G401.6 (cell line): ENCODE data around the gene MAP3K7CL.

Source experiments
- FAIRE-seq: peaks from 2 replicates; lab custom pipeline; 2012; peaks lifted over from hg19 to GRCh38; lab: Jason Lieb, UNC

Gene MAP3K7CL

GRCh38 chr21:29196670-29197191 lies 66.3 kb downstream of the MAP3K7CL start:
- FAIRE-seq: no peak

- no peak for FAIRE-seq
Measured at GRCh38 chr21:29201186-29201585, 70.7 kb downstream of the MAP3K7CL start.

- FAIRE-seq: no peak
Measured at GRCh38 chr21:29205009-29205408, 74.6 kb downstream of the MAP3K7CL start.

GRCh38 chr21:29205988-29206387 lies 75.5 kb downstream of the MAP3K7CL start:
- FAIRE-seq: no peak

- no peak for FAIRE-seq
Measured at GRCh38 chr21:29206445-29206844, 76.0 kb downstream of the MAP3K7CL start.

- no peak for FAIRE-seq
Measured at GRCh38 chr21:29207201-29207600, 76.8 kb downstream of the MAP3K7CL start.

GRCh38 chr21:29208044-29208681 lies 77.7 kb downstream of the MAP3K7CL start:
- FAIRE-seq: no peak

- FAIRE-seq: no peak
Measured at GRCh38 chr21:29208682-29209059, 78.2 kb downstream of the MAP3K7CL start.

GRCh38 chr21:29209696-29210095 lies 79.3 kb downstream of the MAP3K7CL start:
- FAIRE-seq: no peak

GRCh38 chr21:29211205-29211604 lies 80.8 kb downstream of the MAP3K7CL start:
- no peak for FAIRE-seq

GRCh38 chr21:29212446-29212845 lies 82.0 kb downstream of the MAP3K7CL start:
- no peak for FAIRE-seq

- no peak for FAIRE-seq
Measured at GRCh38 chr21:29213513-29214385, 83.3 kb downstream of the MAP3K7CL start.

GRCh38 chr21:29215709-29216108 lies 85.3 kb downstream of the MAP3K7CL start:
- FAIRE-seq: no peak

GRCh38 chr21:29217818-29218291 lies 87.4 kb downstream of the MAP3K7CL start:
- FAIRE-seq: no peak

- FAIRE-seq: no peak
Measured at GRCh38 chr21:29218749-29219148, 88.3 kb downstream of the MAP3K7CL start.

GRCh38 chr21:29219165-29219770 lies 88.8 kb downstream of the MAP3K7CL start:
- no peak for FAIRE-seq

- FAIRE-seq: no peak
Measured at GRCh38 chr21:29221253-29221744, 90.9 kb downstream of the MAP3K7CL start.

- FAIRE-seq: no peak
Measured at GRCh38 chr21:29224006-29224405, 93.6 kb downstream of the MAP3K7CL start.
